Astrocyte of the spinal cord (primary cell): ENCODE data around the gene MGLL.

Experiments
- DNase-seq: peaks from one replicate; pipeline ENCODE4 v3.0.0; 2011; ENCODE audit warnings: low read depth, low spot score
- H3K4me3 ChIP-seq: 2 replicates; pipeline ENCODE4 v1.5.1; 2011; ENCODE audit warnings: low read depth, mild to moderate bottlenecking, low read length, moderate library complexity
- CTCF ChIP-seq: IDR thresholded peaks from 2 replicates; pipeline ENCODE4 v1.5.1; 2012; ENCODE audit warnings: low read depth, mild to moderate bottlenecking, low read length, inconsistent platforms
- in situ Hi-C: cut with HindIII; loops from 2 replicates; pipeline ENCODE4 v1.10.0; 2017; ENCODE audit warnings: low sequenced_read_pairs

MGLL gene

GRCh38 chr3:127764301-127764700 lies 58.0 kb downstream of the MGLL start:
- in situ Hi-C loops, result no loop called here
- TF ChIP-seq CTCF, result no peak
- no peak for DNase-seq
- H3K4me3 ChIP-seq, result no peak overlapping the region

- no peak for DNase-seq
- in situ Hi-C loops, result no loop called here
- TF ChIP-seq CTCF, result no peak
- no peak overlapping the region for H3K4me3 ChIP-seq
Measured at GRCh38 chr3:127763816-127764215, 58.5 kb downstream of the MGLL start.

GRCh38 chr3:127763337-127763736 lies 59.0 kb downstream of the MGLL start:
- no peak for TF ChIP-seq CTCF
- DNase-seq, result no peak
- H3K4me3 ChIP-seq, result no peak overlapping the region
- in situ Hi-C loops, result no loop called here

- in situ Hi-C loops, result no loop called here
- H3K4me3 ChIP-seq, result no peak overlapping the region
Measured at GRCh38 chr3:127762787-127763105, 59.6 kb downstream of the MGLL start.

GRCh38 chr3:127762077-127762786 lies 60.1 kb downstream of the MGLL start:
- in situ Hi-C loops, result no loop called here
- H3K4me3 ChIP-seq, result no peak overlapping the region
- no peak for TF ChIP-seq CTCF
- no peak for DNase-seq

More at GRCh38 chr3:127762787-127763105, 59.6 kb downstream of the MGLL start:
- no peak for DNase-seq
- TF ChIP-seq CTCF, result no peak

GRCh38 chr3:127761441-127761801 lies 60.9 kb downstream of the MGLL start:
- TF ChIP-seq CTCF, result peak; percentile 1
- no peak for DNase-seq
- in situ Hi-C loops, result no loop called here
- no peak overlapping the region for H3K4me3 ChIP-seq
